22Rv1 (cell line): ENCODE results near the gene CDC16.

ENCODE experiments used
- H3K27ac ChIP-seq: fragments of 450-650 bp; 2 replicates; pipeline ENCODE4 v1.5.1; 2017
- CTCF ChIP-seq: fragments of 450-650 bp; IDR thresholded peaks from 2 replicates; pipeline ENCODE4 v1.5.1; 2017; ENCODE audit warnings: mild to moderate bottlenecking
- ZFX ChIP-seq: fragments of 450-650 bp; IDR thresholded peaks from 2 replicates; pipeline ENCODE4 v1.6.1; 2017; ENCODE audit warnings: antibody characterized with exemption, borderline replicate concordance

The CDC16 gene

GRCh38 chr13:114275304-114275703 is 40.6 kb downstream of the CDC16 start:
- no peak for TF ChIP-seq ZFX
- no peak for TF ChIP-seq CTCF
- H3K27ac ChIP-seq = no peak overlapping the region

GRCh38 chr13:114279146-114279545 is 44.4 kb downstream of the CDC16 start:
- TF ChIP-seq CTCF (no peak), ZFX (no peak)
- H3K27ac ChIP-seq = no peak overlapping the region

GRCh38 chr13:114279758-114280355 is 45.2 kb downstream of the CDC16 start:
- no peak for TF ChIP-seq ZFX

DNA sequence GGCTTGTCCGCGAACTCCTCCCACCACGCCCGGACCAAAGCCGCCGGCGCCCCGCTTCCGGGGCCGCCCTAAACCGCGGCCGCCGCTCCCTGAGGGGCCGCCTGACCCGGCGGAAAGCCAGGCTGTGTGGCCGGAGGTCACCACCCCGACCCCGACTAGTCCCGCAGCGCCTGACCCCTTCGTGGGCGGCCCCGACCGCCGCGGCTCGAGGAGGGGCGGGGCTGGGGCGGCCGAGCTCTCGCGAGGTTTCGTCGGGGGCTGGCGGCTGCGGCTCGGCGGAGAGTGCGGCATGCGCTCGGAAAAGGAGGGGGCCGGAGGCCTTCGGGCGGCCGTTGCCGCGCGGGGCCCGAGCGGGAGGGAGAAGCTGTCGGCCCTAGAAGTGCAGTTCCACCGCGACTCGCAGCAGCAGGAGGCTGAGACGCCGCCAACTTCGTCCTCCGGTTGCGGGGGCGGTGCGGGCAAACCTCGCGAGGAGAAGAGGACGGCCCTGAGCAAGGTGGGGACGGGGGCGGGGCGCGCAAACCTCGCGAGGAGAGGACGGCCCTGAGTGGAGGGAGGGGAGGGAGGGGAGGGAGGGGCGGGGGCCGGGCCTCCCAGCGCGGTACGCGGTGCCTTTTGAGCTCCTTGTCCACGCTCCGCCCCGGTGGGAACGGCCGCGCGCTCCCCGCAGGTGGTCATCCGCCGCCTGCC is 46.8 kb downstream of the CDC16 start, which contains the start of gene UPF3A:
Gene UPF3A, plus strand, starts transcription at position 251 of the 690 bp plus-strand sequence. Its CDS starts 39 bp downstream, at position 290.
- H3K27ac ChIP-seq = peak within 1 kb of the TSS; percentile 97
- TF ChIP-seq ZFX = no peak
- TF ChIP-seq CTCF = no peak

More at GRCh38 chr13:114279758-114280355, 45.2 kb downstream of the CDC16 start:
- H3K27ac ChIP-seq = peak overlapping the region; percentile 97

DNA sequence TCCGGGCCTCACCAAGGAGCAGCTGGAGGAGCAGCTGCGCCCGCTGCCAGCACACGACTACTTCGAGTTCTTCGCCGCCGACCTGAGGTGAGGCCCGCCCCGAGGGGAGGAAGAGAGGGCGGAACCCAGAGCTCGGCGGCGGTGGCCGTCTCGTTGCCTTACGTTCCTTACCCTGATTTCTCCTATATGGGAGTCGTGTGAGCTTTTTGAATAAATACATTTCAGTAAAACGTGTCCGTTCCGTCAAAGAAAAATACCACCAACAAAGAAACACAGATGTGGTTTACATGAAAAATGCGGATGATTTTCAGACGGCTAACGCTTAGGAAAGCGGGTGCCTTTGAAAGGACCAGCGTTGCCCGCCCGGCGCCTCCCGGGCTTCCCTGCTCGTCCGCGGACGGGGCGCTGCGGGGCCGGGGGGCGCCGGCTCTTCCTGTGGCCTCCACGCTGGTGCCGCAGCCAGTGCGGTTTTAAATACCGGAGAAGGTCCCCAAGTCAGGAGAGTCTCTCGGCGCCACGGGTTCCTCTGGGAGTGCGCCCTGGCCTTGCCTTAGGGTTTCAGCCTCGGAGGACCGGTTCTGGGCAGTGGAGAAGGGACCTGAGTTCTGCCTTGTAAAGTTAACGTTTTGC is 47.5 kb downstream of the CDC16 start:
- H3K27ac ChIP-seq = peak overlapping the region; percentile 97
- TF ChIP-seq CTCF (0 out of 2 replicates have a peak, but pooled peaks have one; percentile 4), ZFX (no peak)

- no peak for TF ChIP-seq CTCF
- TF ChIP-seq ZFX = no peak
Observed at GRCh38 chr13:114283576-114283975, 48.9 kb downstream of the CDC16 start.

GRCh38 chr13:114284680-114285079 is 50.0 kb downstream of the CDC16 start:
- TF ChIP-seq CTCF = no peak
- TF ChIP-seq ZFX = no peak
- H3K27ac ChIP-seq = no peak overlapping the region

More at GRCh38 chr13:114283576-114283975, 48.9 kb downstream of the CDC16 start:
- H3K27ac ChIP-seq = no peak overlapping the region
